ENCODE data around the gene DIP2C.
A peak's percentile ranks its signal among the peaks of the same experiment; 100 is the strongest.
"Not testable (repeated sequence)": the region's sequence is repeated elsewhere in the genome, so short reads cannot be mapped to it uniquely, and the experiment has no call there.

Gene DIP2C

DNA sequence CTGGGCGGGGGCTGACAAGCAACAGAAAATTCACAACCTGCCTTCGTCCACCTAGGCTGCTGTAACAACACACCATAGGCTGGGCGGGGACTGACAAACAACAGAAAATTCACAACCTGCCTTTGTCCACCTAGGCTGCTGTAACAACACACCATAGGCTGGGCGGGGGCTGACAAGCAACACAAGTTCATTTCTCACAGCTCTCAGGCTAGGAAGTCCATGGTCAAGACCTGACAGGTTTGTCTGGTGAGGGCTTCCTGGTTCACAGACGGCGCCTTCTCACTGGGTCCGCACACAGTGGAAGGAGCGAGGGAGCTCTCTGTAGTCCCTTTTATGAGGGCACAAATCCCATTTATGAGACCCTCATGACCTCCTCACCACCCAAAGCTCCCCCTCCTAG is 52.2 kb downstream of the DIP2C start:
- DNase-seq, result no peak

DNA sequence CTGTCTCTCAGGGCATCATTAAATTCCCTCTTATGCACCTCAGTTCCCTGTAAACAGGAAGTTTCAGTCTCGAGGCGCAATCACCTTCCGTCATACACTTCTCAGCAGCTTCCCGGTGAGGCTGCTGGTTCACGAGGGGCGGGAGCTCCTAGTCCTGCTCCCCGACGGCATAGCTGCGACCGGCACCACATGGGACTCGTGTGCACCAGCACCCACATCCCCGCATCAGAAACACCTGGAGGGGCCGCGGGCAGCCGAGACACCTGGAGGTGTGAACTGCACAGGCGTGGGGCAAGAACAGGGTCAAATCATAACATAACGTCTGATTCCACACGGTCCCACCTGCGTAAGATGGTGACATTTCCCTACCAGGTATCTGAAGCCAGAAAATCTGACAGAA is 52.7 kb downstream of the DIP2C start:
- no peak for DNase-seq

DNA sequence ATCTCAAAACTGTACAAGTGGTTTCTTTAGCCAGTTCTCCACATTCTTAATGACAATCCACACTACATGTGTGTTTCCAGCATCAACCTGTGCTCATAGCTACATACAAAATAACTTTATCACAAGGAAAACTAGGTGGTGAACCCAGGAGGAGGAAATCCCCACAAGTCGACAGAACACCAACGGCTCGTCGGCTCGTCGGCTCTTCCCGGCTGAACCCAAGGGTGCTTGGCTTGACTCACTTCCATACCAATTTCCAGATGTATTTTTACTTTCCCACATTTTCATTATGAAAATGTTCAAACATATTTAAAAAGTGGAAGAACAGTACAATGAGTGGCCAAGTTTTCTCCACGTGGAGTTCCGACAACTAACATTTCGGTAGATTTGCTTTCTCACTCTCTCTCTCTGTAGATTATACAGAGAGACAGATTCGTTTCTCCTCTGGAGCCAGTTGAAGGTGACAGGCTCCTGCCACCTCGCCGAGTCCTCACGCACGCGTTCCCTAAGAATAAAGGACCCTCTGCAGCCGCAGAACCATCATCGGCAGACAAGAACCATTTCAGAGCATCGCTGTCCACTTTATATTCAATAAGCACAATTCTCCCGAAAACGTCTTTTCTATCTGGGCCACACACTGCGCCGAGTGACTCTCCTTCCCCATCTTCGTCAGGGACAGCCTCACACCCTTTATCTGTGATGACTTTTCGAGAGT is 53.3 kb downstream of the DIP2C start:
- no peak for DNase-seq

DNA sequence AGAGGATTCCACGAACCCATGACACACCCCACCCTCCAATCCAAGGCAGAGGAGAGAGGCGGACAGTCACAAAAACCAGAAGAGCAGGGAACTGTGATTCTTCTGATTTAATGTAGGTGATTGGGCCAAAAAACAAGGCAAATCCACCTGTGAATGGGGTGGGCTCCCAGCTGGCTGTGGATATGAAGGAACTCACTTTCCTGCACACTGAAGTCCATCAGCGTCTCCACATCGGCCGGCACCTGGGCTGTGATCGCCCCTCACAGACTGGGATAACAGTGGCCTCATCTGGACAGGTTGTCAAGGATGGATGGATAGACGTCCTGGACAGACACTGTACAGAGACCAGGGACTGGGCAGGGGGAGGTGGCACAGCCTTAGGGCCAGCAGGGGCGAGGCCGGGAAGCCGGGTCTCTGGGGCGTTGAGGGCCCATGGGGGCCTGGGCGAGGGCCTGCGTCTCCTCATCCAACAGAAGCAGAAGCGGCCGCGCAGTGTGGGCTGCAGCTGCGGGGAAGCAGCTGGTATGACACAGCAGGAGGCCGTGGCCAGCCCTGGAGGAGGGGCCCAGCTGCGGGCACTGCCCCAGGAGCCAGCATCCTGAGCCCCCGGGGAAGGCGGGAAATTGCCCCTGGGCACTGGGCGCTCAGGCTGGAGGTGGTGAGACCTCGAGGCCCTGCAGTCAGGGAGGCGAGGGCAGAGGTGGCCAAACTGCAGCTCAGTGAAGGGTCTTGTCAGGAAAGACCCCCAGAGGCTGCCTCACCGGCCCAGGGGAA is 54.2 kb downstream of the DIP2C start:
- no peak for DNase-seq

DNA sequence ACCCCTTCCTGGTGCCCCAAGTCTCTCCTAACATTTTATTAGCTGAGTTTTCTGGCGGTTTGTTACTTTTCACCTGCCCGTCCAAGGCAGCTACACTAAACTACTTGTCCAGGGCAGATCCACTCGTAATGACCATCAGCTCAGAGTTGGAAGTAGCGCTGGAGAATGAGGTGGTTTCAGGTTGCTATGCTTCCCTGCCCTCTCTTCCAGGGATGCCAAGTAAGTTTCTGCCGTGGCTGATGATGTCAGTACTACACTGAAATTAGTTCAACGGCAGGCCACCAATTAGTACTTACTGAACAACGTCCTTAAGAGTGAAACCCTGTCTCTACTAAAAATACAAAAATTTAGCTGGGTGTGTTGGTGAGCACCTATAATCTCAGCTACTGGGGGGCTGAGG is 55.2 kb downstream of the DIP2C start:
- no peak for DNase-seq

DNA sequence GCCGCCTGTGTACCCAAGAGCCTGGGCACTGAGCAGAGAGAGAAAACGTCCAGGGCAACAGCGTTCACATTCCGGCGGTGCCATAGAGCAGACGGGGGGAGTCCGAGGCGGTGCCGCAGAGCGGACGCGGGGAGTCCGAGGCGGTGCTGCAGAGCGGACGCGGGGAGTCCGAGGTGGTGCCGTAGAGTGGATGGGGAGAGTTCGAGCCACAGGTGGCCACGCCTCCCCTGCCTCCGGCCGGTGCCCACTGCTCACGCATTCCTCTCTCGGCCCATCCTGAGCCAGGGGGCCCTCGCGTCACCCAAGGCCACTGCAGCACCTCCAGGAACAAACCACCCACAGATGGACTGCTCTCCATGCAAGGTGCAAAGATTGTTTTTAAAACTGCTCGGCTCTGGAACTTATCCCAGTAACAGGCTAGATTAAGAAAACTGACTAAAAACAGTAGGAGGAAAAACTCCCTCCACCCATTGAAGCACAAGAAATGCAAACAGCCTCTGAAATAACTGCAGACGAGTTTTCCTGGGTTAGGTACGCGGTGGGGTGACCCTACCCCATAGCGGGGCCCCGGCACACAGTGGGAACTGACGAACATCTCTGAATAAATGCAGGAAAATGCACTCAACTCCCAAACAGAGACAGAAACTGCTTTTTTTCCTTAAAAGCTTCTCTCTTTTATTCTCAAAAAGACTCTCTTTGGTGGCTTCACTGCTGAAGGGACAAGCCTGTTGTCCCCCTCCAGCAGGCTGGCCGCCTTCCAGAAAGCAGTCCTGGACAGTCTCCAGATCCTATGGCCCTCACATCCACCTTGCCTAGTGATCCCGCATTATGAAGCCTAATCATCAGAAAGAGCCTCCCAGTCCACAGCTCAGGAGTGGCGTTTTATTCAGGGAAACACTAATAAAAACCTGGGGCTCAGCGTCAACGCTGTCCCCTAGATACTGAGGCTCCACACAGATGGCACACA is 55.9 kb downstream of the DIP2C start:
- no peak for DNase-seq

DNA sequence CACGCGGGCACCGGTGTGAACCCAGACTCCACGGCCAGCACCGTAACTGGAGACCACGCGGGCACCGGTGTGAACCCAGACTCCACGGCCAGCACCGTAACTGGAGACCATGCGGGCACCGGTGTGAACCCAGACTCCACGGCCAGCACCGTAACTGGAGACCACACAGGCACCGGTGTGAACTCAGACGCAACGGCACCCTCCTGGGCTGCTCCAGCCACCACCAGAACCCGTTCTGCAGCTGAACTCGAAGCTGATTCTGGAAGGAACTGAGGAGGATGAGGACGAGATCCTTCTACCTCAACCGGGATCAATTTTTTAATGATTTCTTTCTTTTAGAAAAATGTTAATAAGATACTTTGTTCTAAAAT is 56.7 kb downstream of the DIP2C start:
- not testable (repeated sequence) for DNase-seq

DNA sequence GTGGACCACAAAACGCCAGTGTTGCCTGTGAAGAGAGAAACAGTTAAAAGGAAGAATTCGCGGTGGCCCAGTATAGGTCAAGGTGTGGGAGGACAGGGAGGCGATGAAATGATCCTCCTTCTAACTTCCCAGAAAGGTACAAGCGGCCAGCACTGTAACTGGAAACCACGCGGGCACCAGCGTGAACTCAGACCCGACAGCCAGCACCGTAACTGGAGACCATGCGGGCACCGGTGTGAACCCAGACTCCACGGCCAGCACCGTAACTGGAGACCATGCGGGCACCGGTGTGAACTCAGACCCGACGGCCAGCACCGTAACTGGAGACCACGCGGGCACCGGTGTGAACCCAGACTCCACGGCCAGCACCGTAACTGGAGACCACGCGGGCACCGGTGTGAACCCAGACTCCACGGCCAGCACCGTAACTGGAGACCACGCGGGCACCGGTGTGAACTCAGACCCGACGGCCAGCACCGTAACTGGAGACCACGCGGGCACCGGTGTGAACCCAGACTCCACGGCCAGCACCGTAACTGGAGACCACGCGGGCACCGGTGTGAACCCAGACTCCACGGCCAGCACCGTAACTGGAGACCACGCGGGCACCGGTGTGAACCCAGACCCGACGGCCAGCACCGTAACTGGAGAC is 57.2 kb downstream of the DIP2C start:
- DNase-seq, result not testable (repeated sequence)

DNA sequence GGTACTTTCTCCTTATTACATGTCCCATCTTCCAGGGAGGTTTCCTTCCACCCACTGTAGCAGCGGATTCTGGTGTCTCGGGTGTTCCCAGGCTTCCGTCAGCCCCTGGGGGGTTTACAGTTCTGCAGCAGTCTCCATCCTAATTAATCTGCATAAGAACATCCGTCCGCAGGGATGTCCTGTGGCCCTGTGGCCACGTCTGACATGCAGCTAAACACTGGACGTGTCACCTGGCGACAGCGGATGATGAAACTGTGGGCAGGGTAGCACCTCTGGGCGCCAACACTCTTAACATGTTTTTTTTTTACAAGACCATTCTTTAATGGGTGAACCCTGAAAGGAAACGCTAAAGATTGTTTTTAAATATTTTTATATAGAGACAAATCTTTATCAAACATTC is 58.2 kb downstream of the DIP2C start:
- no peak for DNase-seq

DNA sequence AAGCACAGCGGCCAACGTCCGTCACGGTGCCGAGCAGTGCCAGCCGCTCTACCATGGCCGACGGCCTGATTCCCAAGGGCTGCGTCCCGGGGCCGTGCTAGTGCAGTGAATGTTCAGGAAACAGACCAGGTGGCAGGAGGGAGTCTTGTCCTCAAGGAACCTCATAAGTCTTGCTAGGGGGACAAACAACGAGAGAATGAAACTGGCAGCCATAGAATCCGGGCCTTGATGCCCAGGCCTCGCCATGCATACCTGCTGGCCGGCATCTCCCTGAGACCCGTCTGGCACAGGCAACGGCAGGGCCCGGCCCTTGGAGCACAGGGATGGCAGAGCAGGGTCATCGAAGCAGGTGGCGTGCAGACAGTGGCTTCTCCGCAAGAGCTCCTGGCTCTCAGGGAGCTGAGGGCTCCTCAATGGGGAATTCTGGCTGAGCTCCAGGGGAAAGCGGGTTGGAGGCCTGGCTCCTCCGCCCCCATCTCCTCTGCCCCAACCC is 58.8 kb downstream of the DIP2C start:
- DNase-seq, result no peak

DNA sequence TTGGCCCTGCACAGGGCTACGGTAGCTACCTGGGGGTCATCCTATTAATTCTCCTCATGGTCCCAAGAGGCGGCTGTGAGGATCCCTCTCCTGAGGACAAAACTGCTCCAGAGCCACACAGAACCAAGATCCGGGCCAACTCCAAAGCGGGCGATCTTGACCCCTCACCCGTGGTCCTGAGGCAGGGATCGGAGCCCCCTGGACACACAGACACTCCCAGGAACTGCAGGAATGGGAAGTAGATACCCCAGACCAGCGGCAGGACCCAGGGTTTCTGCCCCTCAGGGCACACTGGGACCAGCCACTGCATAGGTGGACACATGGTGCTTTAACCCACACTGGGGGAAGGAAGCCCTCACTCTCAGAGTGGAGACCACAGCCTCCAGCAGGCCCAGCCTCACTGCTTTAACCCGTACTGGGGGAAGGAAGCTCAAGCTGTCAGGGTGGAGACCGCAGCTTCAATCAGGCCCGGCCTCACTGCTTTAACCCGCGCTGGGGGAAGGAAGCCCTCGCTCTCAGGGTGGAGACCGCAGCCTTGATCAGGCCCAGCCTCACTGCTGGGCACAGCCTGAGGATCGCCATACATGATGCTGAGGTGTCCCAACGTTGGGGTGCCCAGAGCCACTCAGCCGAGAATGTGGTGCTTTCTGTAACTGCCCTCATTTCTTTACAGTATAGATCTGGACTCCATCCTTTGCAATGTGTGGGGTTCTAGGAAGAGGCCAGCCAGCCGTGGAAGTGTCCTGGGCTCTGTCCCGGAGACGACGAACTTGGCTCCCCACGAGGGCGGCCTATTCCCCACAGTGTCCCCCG is 60.1 kb downstream of the DIP2C start:
- DNase-seq, result peak; percentile 61 to 63

DNA sequence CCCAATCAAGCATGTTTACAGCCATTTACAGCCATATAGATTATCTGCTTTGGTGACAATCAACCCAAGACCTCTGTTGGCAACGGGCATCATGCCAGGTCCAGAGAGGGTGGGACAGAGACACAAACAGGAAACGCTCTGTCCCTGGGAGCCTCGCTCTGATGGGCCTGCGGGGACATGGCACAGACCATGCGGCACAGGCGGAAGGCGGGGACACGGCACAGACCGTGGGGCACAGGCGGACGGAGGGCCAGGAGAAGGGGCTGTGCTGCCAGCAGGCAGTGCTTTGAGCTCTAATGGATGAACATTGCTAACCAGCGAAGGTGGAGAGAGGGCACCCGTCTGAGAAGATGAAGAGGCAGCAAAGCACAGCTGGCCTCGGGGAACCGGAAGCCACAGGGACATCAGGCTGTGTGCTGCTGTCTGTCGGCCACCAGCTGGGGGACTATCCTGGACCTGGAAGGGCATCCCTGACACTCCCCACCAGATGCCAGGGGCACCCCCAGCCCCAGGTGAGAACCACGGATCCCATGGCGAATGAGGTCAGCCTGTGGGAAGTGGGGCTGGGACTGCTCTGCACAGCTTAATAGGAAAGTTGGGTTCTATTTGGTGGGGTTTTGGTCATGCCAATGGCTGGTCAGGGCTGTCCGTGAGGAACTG is 61.0 kb downstream of the DIP2C start:
- no peak for DNase-seq

DNA sequence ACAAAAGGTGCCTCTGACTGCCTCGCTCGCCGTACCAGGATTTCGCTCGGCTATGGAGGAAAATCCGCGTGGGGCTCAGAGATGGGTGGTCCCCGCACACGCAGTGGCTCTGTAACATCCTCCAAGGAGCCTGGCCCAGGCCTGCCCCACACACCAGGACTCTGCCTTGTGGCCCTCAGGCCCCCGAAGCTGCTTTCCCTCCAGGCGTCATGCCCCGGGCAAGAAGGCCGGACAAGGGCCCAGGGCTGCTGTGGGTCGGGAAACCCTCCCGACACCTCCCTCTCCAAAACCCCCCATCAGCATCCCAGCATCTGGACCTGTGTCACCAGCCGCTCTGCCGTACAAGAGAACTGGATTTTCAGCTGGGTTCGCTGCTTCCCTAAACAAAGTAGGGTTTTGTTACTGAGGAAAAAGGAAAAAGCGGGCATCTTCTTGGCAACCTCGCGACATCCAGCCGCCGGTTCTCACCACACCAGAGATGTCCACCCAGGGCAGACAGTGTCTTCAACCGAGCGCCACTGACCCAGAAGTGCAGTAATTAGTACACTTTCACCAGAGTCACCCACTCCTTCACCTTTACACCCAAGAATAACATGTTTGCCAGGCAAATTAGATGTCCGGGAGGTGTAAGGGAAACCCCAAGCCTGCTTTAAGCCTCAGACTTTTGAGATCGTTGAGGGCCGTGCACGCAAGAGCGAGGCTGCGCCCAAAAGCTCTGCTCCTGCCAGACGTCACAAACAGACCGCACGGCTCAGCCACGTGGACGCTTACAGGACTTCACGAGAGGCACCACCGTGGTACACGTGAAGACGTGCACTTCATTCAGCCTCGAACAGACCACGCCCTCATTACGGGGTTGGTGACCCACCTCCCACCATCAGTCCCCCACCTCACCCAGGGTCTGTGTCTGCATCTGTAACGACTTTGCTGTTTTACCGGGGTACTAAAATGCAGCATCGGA is 62.2 kb downstream of the DIP2C start:
- DNase-seq, result no peak

DNA sequence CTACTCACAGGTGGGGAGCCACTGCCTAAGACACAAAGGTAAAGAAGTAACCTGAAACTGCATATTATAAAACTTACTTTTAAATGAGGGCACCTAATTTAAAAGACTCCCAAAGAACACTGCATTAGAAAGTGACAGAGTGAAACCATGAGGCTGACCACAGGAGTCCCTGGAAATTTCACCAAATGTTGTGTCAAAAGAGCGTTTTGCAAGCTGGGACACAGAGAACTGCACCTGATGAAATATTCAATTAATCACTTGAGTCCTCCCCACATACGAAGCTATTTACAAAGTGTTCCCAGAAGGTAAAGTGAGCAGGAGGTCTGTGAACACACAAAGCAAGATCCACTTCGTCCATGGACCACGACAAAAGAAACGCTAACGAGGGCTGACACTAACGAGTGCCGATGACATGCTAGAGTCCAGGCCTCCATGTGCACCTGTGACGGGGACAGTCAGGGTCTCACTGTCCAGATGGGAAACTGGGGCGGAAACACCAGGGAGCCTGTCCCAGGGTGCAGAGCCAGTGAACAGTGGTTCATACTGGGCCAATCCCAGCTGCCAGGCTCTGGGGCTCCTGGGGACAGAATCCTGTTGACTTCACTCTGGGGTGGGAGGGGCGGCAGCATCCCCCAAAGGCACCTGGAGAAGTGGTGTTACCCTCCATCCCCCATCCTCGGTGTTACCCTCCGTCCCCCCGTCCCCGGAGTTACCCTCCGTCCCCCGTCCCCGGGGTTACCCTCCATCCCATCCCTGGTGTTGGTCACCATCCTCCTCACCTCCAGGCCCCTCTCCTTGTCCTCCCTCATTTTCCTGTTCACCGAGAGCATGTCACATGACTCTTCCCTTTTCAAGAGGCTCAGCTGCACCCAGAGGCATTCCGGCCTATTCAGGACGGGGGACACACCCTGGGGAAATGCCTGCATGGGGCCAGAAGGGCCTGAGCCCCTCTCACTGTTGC is 63.4 kb downstream of the DIP2C start:
- no peak for DNase-seq

DNA sequence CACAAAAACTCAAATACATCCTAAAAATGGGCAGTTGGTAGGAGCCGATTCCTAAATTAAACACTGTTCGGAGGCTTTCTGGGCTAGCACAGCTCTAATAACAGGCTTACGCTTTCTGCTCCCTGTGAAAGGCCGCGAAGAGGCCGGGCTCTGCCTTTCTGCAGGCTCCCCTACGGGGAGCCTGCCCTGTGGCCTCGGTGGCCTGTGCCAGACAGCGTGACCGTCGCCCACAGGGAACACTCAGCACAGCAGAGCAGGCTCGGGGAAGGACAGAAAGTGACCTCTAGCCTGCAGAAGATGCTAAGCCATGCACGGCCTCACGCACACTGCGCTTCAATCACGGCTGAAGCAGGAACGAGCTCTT is 64.2 kb downstream of the DIP2C start:
- DNase-seq, result no peak

DNA sequence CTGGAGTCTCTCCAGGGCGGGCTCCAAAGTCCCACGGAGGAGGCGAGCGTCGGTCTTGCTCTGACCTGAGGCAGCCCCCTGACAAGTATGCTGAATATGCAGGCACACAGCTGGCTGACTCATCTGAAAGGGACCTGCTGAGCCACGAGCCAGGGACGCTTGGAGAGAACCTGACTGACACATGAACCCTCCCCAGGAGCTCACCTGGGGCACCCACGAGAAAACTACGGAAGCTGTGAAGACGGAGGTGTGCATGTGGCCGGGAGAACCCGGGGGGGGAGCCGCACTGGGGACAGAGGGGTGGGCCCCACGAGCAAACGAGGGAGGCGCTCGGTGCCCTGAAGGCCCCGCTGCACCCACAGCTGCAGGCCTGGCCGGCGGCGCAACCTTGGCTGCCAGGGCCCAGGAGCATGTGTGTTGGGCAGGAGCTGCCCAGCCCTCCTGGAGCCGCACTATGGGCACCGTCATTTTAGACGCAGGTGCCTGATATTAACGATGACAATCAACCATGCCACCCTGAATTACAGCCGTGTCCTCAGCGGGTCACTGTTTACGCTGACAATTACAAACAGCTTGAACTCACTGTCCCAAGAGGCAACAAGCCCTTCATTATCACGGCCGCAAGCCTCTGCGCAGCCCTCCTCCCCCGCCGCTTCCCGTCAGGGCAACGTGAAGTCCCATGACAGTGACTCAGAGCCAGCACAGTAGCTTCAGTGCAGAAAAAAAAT is 64.7 kb downstream of the DIP2C start:
- peak; percentile 55 to 58 for DNase-seq

DNA sequence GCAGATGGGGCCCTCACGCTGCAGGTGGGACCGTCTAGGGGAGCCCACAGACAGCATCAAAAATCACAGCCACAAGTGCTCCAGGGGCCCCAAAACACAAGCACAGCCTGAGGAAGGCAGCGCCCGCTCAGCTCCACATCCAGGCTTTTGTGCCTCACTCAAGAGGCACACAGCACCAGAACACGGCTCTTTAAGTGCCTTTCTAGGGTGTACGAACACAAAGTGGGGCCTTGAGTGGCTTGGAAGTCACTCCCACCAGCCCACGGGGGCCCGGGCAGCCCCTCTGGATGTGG is 65.2 kb downstream of the DIP2C start:
- no peak for DNase-seq
